ENCODE measurements around the gene EYA2.

Gene EYA2

DNA sequence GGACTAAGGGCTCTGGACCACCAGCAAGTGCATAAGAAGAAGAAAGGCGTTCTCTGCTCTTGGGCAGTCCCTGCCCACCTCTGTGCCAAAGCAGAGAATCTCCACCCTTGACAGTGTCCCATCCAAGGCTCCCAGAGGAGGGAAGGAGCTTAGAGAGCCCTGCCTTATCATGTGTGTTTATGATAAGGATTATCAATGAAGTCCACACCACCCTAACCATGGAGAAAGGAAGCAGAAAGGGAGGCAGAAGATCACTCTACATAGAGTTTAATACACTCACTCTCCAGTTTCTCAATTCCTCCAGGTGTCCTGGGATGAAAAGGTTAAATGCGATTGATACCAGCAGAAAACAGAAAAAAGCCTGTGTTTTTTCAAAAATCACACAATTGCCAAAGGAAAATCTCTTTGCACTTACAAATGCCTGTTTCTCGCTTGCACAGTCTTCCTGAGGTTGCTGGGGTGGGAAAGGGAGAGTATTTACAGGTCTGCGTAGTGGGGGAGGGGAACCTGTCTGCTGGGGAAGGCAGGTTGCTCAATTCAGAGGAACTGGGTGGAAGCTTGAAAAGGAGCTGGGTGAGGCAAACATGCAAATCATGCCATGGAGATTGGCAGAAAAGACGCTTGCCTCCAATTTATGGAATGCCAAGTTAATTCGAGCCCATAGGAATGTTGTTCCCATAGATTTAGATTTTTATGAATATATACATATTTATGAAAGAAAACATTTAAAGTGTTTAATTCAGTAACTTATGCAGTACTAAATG, 104.0 kb downstream of the EYA2 start:
- TF ChIP-seq ISL1 (CRISPR knock-in tag; IDR thresholded peaks at IDR 0.05) = no peak
- ATAC-seq = no peak

DNA sequence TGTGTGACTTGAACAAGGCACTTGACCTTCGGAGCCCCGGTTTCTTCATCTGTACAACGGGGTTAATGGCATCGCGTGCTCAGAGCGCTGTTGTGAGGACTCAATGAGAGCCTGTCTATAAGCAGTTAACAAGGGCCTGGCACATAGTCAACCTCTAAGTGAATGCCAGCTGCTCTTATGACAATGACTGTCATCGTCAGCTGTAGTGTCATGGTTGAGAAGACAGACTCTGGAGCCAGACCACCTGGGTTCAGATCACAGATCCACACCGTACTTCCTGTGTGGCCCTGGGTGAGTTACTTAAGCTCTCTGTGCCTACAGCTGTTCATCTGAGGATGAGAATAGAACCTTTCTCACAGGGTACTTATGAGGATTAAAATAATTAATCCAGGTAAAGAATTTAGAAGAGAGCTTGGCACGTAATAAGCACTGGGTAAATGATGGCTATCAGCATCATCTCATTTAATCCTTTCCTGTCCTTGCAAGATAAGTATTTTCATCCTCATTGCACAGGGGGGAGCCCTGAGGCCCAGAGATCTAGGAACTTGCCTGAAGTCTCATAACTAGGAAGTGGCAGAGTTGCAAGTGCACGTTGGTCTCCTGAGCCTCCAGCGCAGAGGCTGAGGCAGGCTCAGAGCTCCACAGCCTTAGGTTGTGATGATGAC, 105.3 kb downstream of the EYA2 start:
- TF ChIP-seq RARB (CRISPR knock-in tag; IDR thresholded peaks at IDR 0.05) (no peak), ARNTL (CRISPR knock-in tag; IDR thresholded peaks at IDR 0.05; ENCODE audit: borderline replicate concordance, low read depth) (no peak), TCF4 (CRISPR knock-in tag; IDR thresholded peaks at IDR 0.05; ENCODE audit: borderline replicate concordance) (no peak), ZFP3 (CRISPR knock-in tag; IDR thresholded peaks at IDR 0.05) (no peak), ZFP30 (CRISPR knock-in tag; IDR thresholded peaks at IDR 0.05) (no peak), PATZ1 (CRISPR knock-in tag; IDR thresholded peaks at IDR 0.05; ENCODE audit: borderline replicate concordance) (no peak), OSR1 (CRISPR knock-in tag; IDR thresholded peaks at IDR 0.05) (no peak), SNAI2 (CRISPR knock-in tag; IDR thresholded peaks at IDR 0.05) (no peak), POU6F1 (CRISPR knock-in tag; IDR thresholded peaks at IDR 0.05; ENCODE audit: borderline replicate concordance, low read depth) (no peak), TOX (CRISPR knock-in tag; IDR thresholded peaks at IDR 0.05; ENCODE audit: borderline replicate concordance) (no peak), ZC3H10 (CRISPR knock-in tag; IDR thresholded peaks at IDR 0.05) (no peak)
- TF ChIP-seq, protein P1, sequence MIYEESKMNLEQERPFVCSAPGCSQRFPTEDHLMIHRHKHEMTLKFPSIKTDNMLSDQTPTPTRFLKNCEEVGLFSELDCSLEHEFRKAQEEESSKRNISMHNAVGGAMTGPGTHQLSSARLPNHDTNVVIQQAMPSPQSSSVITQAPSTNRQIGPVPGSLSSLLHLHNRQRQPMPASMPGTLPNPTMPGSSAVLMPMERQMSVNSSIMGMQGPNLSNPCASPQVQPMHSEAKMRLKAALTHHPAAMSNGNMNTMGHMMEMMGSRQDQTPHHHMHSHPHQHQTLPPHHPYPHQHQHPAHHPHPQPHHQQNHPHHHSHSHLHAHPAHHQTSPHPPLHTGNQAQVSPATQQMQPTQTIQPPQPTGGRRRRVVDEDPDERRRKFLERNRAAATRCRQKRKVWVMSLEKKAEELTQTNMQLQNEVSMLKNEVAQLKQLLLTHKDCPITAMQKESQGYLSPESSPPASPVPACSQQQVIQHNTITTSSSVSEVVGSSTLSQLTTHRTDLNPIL (CRISPR knock-in tag; IDR thresholded peaks at IDR 0.05; ENCODE audit: low read depth) = no peak
- TF ChIP-seq, protein P2, sequence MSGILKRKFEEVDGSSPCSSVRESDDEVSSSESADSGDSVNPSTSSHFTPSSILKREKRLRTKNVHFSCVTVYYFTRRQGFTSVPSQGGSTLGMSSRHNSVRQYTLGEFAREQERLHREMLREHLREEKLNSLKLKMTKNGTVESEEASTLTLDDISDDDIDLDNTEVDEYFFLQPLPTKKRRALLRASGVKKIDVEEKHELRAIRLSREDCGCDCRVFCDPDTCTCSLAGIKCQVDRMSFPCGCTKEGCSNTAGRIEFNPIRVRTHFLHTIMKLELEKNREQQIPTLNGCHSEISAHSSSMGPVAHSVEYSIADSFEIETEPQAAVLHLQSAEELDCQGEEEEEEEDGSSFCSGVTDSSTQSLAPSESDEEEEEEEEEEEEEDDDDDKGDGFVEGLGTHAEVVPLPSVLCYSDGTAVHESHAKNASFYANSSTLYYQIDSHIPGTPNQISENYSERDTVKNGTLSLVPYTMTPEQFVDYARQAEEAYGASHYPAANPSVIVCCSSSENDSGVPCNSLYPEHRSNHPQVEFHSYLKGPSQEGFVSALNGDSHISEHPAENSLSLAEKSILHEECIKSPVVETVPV (CRISPR knock-in tag; IDR thresholded peaks at IDR 0.05) = no peak
- no peak for ATAC-seq

DNA sequence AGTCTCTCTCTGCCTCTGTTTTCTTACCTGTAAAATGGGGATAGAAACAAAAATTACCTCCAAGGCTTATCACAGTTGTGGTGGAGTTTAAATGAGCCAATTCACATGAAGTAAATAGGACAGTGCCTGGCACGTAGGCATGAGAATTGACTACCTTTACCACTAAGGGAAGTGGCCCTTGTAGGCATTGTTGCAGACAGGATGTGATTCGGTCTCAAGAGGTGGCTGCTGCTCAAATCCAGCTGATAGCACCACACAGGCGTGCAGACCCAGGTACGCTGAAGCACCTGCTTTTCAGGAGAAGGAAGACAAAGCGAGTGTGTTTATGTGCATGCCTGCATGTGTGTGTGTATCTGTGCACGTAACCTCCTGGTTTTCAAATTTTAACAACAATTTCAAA, 108.6 kb downstream of the EYA2 start:
- no peak for TF ChIP-seq ARNTL (CRISPR knock-in tag; IDR thresholded peaks at IDR 0.05; ENCODE audit: borderline replicate concordance, low read depth)
- no peak for ATAC-seq

GRCh38 chr20:47004179-47004578, 109.5 kb downstream of the EYA2 start:
- ATAC-seq = no peak
- no peak for TF ChIP-seq CSDC2 (CRISPR knock-in tag; IDR thresholded peaks at IDR 0.05)
- TF ChIP-seq ARNTL (CRISPR knock-in tag; IDR thresholded peaks at IDR 0.05; ENCODE audit: borderline replicate concordance, low read depth) = no peak
- no peak for TF ChIP-seq ISL1 (CRISPR knock-in tag; IDR thresholded peaks at IDR 0.05)
- no peak for TF ChIP-seq ZFP3 (CRISPR knock-in tag; IDR thresholded peaks at IDR 0.05)
- TF ChIP-seq BACH2 (CRISPR knock-in tag; IDR thresholded peaks at IDR 0.05; ENCODE audit: borderline replicate concordance) = no peak
- TF ChIP-seq POU6F1 (CRISPR knock-in tag; IDR thresholded peaks at IDR 0.05; ENCODE audit: borderline replicate concordance, low read depth) = no peak
- no peak for TF ChIP-seq TOX (CRISPR knock-in tag; IDR thresholded peaks at IDR 0.05; ENCODE audit: borderline replicate concordance)

Data from SK-N-SH treated with all-trans-retinoic acid at 6 μM for 48 hours (cell line).